Measurements from ENCODE around the gene MFNG. TPM values are rescaled to one million over a fixed set of nuclear protein-coding genes. Genes with fewer than 3 reads are reported as not detected.

Gene MFNG
- total RNA-seq, 1 donor from 2014 or later: 1.5 TPM

DNA sequence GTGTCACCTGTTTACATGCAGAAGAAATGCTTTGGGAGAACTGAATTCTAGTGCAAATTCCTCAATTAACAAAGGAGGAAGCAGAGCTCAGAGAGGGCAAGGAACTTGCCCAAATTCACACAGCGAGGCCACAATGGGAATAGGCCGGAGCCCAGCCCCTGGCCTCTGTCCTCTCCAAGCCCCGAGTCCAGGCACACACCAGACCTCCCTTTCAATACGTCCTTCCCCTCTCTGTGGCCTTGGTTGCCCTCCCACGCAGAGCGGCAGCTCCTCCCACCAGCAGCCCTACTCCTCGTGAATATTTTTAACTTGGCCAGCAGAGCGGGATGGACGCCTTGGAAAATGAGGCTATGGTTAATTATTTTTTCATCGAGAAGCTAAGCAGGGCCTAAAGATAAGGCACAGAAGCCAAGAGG, 34.6 kb upstream of the MFNG start:
- Mint-ChIP-seq H3K4me3 (ENCODE audit: unreplicated experiment) (peak overlapping the region; percentile 40), H3K36me3 (ENCODE audit: unreplicated experiment) (peaks cover 8% of the 10 kb centered on the region), H3K27ac (ENCODE audit: unreplicated experiment) (no peak overlapping the region), H3K4me1 (ENCODE audit: unreplicated experiment) (peaks cover 56% of the 10 kb centered on the region), H3K27me3 (ENCODE audit: unreplicated experiment) (no peaks in the 10 kb centered on the region), H3K9me3 (ENCODE audit: unreplicated experiment) (peaks cover 3% of the 10 kb centered on the region)
- no peak for DNase-seq (ENCODE audit: extremely low spot score, unreplicated experiment)
- TF ChIP-seq, protein P1, sequence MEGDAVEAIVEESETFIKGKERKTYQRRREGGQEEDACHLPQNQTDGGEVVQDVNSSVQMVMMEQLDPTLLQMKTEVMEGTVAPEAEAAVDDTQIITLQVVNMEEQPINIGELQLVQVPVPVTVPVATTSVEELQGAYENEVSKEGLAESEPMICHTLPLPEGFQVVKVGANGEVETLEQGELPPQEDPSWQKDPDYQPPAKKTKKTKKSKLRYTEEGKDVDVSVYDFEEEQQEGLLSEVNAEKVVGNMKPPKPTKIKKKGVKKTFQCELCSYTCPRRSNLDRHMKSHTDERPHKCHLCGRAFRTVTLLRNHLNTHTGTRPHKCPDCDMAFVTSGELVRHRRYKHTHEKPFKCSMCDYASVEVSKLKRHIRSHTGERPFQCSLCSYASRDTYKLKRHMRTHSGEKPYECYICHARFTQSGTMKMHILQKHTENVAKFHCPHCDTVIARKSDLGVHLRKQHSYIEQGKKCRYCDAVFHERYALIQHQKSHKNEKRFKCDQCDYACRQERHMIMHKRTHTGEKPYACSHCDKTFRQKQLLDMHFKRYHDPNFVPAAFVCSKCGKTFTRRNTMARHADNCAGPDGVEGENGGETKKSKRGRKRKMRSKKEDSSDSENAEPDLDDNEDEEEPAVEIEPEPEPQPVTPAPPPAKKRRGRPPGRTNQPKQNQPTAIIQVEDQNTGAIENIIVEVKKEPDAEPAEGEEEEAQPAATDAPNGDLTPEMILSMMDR (IDR thresholded peaks at IDR 0.05): no peak

DNA sequence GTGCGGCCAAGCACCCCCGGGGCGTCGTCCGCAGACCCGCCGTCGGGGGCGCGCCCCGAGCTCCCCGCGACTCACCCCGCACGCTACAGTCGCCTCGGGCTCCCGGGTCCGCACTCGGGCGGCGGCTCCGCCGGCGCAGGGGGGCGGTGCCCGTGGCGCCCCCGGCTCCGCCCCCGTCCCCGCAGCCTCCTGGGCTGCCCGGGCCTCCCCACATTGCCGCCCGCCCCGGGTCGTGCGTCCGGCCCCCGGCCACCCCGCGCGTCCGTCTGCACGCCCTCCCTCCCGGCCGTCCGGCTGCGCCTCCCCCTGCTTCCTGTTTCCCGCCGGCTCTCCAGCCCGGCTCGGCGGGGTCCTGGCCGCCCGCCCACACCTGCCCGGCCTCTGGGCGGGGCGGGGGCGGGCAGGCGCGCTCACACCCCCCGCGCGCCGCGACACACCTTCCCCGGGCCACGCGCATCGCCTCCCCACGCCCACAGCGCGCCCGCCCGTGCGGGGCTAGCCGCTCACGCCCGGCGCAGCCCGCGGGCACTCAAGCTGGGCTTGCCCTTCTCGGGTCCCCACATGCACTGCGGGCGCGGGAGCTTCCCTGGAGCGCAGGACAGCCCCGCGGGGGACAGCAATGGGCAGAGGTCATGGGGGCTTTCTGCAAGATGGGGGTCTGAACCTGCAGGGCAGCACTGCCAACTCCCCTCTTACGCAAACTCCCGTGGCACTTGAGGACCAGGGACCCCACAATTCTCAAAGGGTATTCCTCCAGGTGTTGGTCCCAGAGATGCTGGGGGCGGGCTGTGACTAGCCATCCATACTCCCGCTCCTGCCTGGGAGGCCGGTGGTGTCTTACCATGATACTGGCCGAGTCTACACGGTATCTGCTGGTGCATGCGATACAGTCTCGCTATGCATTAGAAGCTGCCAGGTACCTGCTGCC, 33.3 kb upstream of the MFNG start, which contains the start of gene CARD10:
CARD10 (minus strand) TSS at position 148 of the 928 bp plus-strand sequence. CDS start 215 bp downstream, outside the sequence.
- no peak for DNase-seq (ENCODE audit: extremely low spot score, unreplicated experiment)
- TF ChIP-seq, protein P1 (IDR thresholded peaks at IDR 0.05): no peak
- H3K27me3 Mint-ChIP-seq (ENCODE audit: unreplicated experiment): no peaks in the 10 kb centered on the region
- H3K9me3 Mint-ChIP-seq (ENCODE audit: unreplicated experiment): peaks cover 3% of the 10 kb centered on the region
- H3K4me1 Mint-ChIP-seq (ENCODE audit: unreplicated experiment): peaks cover 54% of the 10 kb centered on the region
- H3K27ac Mint-ChIP-seq (ENCODE audit: unreplicated experiment): peak within 1 kb of the TSS; percentile 84
- H3K4me3 Mint-ChIP-seq (ENCODE audit: unreplicated experiment): peak within 1 kb of the TSS; percentile 89
- peaks cover 12% of the 10 kb centered on the region for H3K36me3 Mint-ChIP-seq (ENCODE audit: unreplicated experiment)

DNA sequence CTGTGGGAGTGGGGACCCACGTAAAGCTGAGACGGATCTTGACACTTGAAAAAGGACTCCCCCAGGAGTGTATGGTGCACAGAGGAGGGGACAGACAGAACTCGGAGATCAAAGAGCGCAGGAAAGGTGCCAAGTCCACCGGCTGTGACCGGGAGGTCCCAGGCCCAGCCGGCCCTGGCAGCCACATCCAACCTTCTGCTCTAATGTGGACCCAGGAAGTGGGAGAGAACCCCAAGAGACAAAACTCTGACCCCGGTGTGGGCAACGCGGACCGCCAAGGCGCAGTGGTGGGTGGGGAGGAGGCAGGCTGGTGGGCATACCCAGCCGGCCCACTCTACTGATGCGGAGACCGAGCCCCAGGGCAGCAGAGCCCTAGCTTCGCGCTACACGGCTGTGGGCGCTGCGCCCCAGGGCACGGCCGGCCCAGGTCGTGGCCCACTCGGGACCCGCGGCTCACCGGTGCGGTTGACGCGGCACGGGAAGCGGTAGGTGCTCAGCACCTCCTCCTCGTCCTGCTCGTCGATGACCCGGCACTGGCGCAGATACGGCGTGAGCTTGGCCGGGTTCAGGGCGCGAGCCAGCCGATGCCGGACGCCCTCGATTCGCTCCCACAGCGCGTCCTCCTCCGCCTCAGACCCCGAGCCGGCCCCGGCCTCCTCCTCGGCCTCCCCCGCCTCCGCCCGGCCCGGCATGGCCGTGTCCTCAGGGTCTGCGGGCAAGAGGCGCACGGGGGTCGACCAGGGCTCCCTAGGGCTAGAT, 32.5 kb upstream of the MFNG start:
- TF ChIP-seq, protein P1 (IDR thresholded peaks at IDR 0.05): no peak
- peak overlapping the region; percentile 89 for H3K4me3 Mint-ChIP-seq (ENCODE audit: unreplicated experiment)
- H3K4me1 Mint-ChIP-seq (ENCODE audit: unreplicated experiment): peaks cover 57% of the 10 kb centered on the region
- H3K27me3 Mint-ChIP-seq (ENCODE audit: unreplicated experiment): no peaks in the 10 kb centered on the region
- H3K9me3 Mint-ChIP-seq (ENCODE audit: unreplicated experiment): peaks cover 3% of the 10 kb centered on the region
- peak overlapping the region; percentile 84 for H3K27ac Mint-ChIP-seq (ENCODE audit: unreplicated experiment)
- DNase-seq (ENCODE audit: extremely low spot score, unreplicated experiment): no peak
- H3K36me3 Mint-ChIP-seq (ENCODE audit: unreplicated experiment): peaks cover 16% of the 10 kb centered on the region

DNA sequence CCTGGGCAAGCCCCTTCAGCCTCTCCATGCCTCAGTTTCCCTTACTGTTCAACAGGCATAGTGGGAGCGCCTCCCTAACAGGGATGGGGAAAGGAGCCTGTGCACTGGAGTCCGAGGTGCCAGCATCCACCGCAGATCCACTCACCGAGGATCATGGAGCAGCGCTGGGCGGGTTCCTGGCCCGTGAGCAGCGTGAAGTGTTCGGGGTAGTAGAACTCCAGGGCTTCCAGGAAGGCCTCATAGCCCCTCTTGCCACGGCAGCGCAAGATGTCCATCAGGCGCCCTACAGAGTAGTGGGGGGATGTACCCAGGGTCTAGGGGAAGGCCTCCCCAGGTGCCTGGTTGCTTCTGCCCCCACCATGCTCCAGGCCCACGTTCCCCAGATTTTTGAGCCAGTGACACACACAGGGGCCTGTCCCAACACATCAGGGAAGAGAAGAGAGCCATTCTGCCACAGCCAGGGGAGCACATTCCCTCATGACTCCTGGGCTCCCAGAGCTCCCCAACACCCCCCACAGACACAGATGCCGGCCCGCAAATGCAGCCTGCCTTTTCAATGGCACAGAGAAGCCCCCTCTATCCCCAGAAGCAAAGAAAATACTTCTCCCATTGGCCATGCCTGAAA, 31.8 kb upstream of the MFNG start:
- H3K9me3 Mint-ChIP-seq (ENCODE audit: unreplicated experiment): peaks cover 3% of the 10 kb centered on the region
- peak overlapping the region; percentile 84 for H3K27ac Mint-ChIP-seq (ENCODE audit: unreplicated experiment)
- peaks cover 16% of the 10 kb centered on the region for H3K36me3 Mint-ChIP-seq (ENCODE audit: unreplicated experiment)
- TF ChIP-seq, protein P1 (IDR thresholded peaks at IDR 0.05): no peak
- peak overlapping the region; percentile 89 for H3K4me3 Mint-ChIP-seq (ENCODE audit: unreplicated experiment)
- H3K27me3 Mint-ChIP-seq (ENCODE audit: unreplicated experiment): no peaks in the 10 kb centered on the region
- no peak for DNase-seq (ENCODE audit: extremely low spot score, unreplicated experiment)
- peaks cover 60% of the 10 kb centered on the region for H3K4me1 Mint-ChIP-seq (ENCODE audit: unreplicated experiment)

Measured in osteocyte (in vitro differentiated cells).